Endothelial cell of umbilical vein (primary cell): ENCODE data around the gene TNIP1.

ENCODE experiments used
- FOS ChIP-seq: IDR thresholded peaks from 2 replicates; pipeline ENCODE4 v1.6.1; 2011; ENCODE audit warnings: mild to moderate bottlenecking, low read length, moderate library complexity, borderline replicate concordance; ENCODE audit not compliant: insufficient read depth
- POLR2A ChIP-seq: IDR thresholded peaks from 2 replicates; pipeline ENCODE4 v1.6.1; 2012; ENCODE audit warnings: low read depth, mild to moderate bottlenecking, control low read depth, low read length
- POLR2AphosphoS5 ChIP-seq: IDR thresholded peaks from 2 replicates; pipeline ENCODE4 v1.6.1; 2012; ENCODE audit warnings: low read depth, mild to moderate bottlenecking, control low read depth, low read length, moderate library complexity; ENCODE audit not compliant: insufficient read depth
- TF ChIP-seq, protein P1 (sequence below), 2 donors: IDR thresholded peaks; 1 replicate in 1 of 2; 2 replicates in 1 of 2; pipeline ENCODE4 v1.5.1; 2011; ENCODE audit warnings: low read length in 2 of 2, mild to moderate bottlenecking in 2 of 2, moderate library complexity in 2 of 2, control low read depth in 1 of 2, inconsistent platforms in 1 of 2, low read depth in 1 of 2; ENCODE audit not compliant: insufficient read depth in 1 of 2; ENCODE audit errors: extremely low read depth in 1 of 2
- TF ChIP-seq, protein P2 (sequence below): IDR thresholded peaks from 2 replicates; pipeline ENCODE4 v1.6.1; 2011; ENCODE audit not compliant: insufficient read depth, insufficient read length

- TF ChIP-seq, protein P1, sequence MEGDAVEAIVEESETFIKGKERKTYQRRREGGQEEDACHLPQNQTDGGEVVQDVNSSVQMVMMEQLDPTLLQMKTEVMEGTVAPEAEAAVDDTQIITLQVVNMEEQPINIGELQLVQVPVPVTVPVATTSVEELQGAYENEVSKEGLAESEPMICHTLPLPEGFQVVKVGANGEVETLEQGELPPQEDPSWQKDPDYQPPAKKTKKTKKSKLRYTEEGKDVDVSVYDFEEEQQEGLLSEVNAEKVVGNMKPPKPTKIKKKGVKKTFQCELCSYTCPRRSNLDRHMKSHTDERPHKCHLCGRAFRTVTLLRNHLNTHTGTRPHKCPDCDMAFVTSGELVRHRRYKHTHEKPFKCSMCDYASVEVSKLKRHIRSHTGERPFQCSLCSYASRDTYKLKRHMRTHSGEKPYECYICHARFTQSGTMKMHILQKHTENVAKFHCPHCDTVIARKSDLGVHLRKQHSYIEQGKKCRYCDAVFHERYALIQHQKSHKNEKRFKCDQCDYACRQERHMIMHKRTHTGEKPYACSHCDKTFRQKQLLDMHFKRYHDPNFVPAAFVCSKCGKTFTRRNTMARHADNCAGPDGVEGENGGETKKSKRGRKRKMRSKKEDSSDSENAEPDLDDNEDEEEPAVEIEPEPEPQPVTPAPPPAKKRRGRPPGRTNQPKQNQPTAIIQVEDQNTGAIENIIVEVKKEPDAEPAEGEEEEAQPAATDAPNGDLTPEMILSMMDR (IDR thresholded peaks at IDR 0.05; ENCODE audit: extremely low read depth in 1 of 2, insufficient read depth in 1 of 2, low read depth in 1 of 2, low read length in 2 of 2), result no peak
- no peak for TF ChIP-seq POLR2A
- no peak for TF ChIP-seq POLR2AphosphoS5
- TF ChIP-seq, protein P2, sequence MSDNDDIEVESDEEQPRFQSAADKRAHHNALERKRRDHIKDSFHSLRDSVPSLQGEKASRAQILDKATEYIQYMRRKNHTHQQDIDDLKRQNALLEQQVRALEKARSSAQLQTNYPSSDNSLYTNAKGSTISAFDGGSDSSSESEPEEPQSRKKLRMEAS, result no peak
- TF ChIP-seq FOS, result no peak
Measured at GRCh38 chr5:151028717-151029116, 52.1 kb downstream of the TNIP1 start.
